SK-N-MC (cell line): ENCODE measurements around the gene SDC3.

ENCODE experiments used
- DNase-seq: peaks from one replicate; pipeline ENCODE4 v3.0.0-alpha.2; 2011; ENCODE audit warnings: low read depth, low spot score
- H3K27ac ChIP-seq: fragments of 200-600 bp; sonication (generic); 2 replicates; pipeline ENCODE4 v1.5.1; 2016; ENCODE audit warnings: mixed run types
- H3K36me3 ChIP-seq: fragments of 200-600 bp; sonication (generic); 2 replicates; pipeline ENCODE4 v1.6.1; 2017; ENCODE audit warnings: antibody characterized with exemption, low read length, mixed read lengths; ENCODE audit not compliant: insufficient read depth
- H3K4me3 ChIP-seq: fragments of 200-600 bp; sonication (generic); 2 replicates; pipeline ENCODE4 v1.5.1; 2016
- H3K9ac ChIP-seq: fragments of 200-600 bp; sonication (generic); 2 replicates; pipeline ENCODE4 v1.8.0; 2017; ENCODE audit warnings: mixed run types, mixed read lengths; ENCODE audit not compliant: insufficient read length
- H3K9me3 ChIP-seq: fragments of 200-600 bp; sonication (generic); 2 replicates; pipeline ENCODE4 v1.6.1; 2017; ENCODE audit warnings: low read depth, mild to moderate bottlenecking, antibody characterized with exemption, low read length, moderate library complexity, mixed read lengths
- EZH2 ChIP-seq: fragments of 200-600 bp; sonication (generic); IDR thresholded peaks from one replicate; pipeline ENCODE4 v1.6.1; 2017; ENCODE audit warnings: antibody characterized with exemption
- FOXP2 ChIP-seq: optimal IDR thresholded peaks from 2 replicates; pipeline ENCODE3; 2011; ENCODE audit warnings: mild to moderate bottlenecking, moderate library complexity; ENCODE audit not compliant: insufficient read depth; ENCODE audit errors: extremely low read length, control extremely low read depth
- POLR2AphosphoS5 ChIP-seq: IDR thresholded peaks from 2 replicates; pipeline ENCODE4 v1.6.1; 2012; ENCODE audit warnings: mild to moderate bottlenecking, low read depth, low read length, borderline replicate concordance

SDC3 gene

DNA sequence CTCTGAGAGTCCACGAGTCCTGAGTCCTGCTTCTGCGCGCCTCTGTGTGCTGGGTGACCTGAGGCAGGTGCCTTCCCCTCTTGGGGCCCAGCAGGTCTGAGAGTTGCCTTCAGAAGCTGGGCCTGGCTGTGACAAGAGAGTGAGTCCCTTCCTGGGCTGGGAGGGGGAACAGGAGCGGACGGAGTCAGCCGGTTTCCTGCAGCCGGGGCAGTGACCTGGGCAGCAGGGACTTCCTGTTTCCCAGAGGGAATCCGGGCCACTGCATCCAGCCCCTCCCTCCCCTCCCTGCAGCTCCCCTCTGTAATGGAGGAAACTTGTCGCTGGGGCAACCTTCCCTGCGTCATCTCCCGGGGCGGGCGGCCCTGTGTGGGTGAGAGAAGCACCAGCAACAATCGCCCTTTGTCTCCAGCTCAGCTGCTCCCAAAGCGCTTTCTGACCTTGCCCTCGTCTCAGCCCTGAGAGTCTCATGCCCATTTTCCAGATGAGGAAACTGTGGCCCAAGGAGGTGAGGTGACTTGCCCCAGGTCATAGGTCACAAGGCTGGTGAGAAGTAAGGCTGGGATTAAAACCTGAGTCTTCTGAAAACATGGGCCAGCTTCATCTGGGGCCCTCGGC lies 61.1 kb downstream of the SDC3 start:
- Histone ChIP-seq H3K27ac (no peak overlapping the region), H3K36me3 (no peaks in the 10 kb centered on the region), H3K9me3 (no peaks in the 10 kb centered on the region), H3K4me3 (no peak overlapping the region), H3K9ac (no peak overlapping the region)
- TF ChIP-seq POLR2AphosphoS5 (no peak), FOXP2 (no peak), EZH2 (no peak)
- DNase-seq: no peak

DNA sequence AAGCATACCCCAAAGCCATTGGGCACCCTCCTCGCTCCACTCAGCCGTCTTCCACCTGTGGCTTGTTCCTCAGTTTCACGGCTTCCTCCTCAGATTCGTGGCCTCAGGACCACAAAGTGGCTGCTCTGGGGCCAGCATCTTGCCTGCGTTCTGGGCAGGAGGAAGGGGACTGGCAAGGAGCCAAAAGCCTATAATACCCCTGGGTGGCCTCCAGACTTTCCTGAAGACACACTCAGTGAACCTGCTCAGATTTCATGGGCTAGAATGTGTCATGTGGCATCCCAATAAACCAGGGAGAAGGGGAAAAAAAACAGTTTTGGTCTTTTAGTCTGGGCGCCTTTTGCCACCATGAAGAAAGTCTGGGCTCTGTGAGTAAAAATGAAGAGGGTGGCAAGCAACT lies 62.0 kb downstream of the SDC3 start:
- H3K27ac ChIP-seq: no peak overlapping the region
- TF ChIP-seq POLR2AphosphoS5: no peak
- TF ChIP-seq FOXP2: no peak
- no peak overlapping the region for H3K9ac ChIP-seq
- H3K36me3 ChIP-seq: no peaks in the 10 kb centered on the region
- H3K9me3 ChIP-seq: no peaks in the 10 kb centered on the region
- H3K4me3 ChIP-seq: no peak overlapping the region
- DNase-seq: no peak

DNA sequence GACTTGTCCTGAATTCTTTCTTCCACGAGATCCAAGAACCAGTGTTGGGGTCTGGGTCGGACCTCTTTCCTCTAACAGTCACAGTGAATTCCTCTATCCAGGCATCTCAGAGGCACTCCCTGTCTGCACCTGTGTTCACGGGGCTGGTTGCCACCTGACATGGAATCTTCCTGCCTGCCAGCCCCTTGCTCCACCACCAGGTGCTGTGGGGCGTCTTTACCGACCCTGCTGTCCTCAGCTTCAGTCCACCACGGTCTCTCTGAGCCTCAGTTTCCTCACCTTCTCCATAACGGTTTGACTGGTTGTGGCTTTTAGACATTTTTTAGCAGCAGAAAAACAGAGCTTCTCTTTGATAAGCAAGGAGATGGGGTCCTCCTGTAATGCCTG lies 62.7 kb downstream of the SDC3 start:
- no peak overlapping the region for H3K9ac ChIP-seq
- H3K36me3 ChIP-seq: no peaks in the 10 kb centered on the region
- no peak overlapping the region for H3K4me3 ChIP-seq
- no peaks in the 10 kb centered on the region for H3K9me3 ChIP-seq
- H3K27ac ChIP-seq: no peak overlapping the region
- no peak for DNase-seq
- TF ChIP-seq FOXP2 (no peak), EZH2 (no peak), POLR2AphosphoS5 (no peak)

DNA sequence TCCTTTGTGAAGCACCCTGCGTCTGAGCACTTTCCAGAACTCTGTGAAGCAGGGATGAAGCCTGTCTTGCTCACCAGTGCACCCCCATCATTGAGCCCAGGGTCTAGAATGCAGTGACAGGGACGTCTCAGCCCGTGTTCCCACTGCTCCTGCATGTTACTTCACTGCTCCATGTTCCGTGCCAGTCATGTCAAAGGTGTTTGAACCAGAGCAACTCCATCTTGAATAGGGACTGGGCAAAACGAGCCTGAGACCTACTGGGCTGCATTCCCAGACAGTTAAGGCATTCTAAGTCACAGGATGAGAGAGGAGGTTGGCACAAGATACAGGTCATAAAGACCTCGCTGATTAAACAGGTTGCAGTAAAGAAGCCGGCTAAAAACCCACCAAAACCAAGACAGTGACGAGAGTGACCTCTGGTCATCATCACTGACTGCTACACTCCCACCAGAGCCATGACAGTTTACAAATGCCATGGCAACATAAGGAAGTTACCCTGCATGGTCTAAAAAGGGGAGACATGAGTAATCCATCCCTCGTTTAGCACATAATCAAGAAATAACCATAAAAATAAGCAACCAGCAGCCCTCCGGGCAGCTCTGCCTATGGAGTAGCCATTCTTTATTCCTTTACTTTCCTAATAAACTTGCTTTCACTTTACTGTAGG lies 63.2 kb downstream of the SDC3 start:
- H3K4me3 ChIP-seq: no peak overlapping the region
- no peak for DNase-seq
- TF ChIP-seq POLR2AphosphoS5 (no peak), EZH2 (no peak), FOXP2 (no peak)
- H3K27ac ChIP-seq: no peak overlapping the region
- no peak overlapping the region for H3K9ac ChIP-seq
- no peaks in the 10 kb centered on the region for H3K9me3 ChIP-seq
- no peaks in the 10 kb centered on the region for H3K36me3 ChIP-seq

DNA sequence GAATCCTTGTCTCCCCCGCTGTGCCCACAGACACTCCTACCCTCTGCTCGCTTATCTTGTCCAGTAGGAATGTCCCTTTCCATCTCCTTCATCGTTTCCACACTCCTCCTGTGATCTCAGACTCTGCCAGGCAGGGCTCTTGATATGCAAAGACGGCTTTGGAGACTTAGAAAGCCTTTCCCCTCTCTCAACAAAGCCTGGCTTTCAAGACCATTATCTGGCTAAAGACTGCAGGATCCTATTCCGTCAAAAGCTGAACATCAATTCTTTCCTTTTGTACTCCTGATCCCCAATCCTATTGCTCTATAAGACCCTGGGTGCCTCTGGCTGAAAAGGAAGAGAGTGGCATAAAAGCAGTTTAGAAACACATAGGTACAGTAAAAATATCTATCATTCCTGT lies 63.9 kb downstream of the SDC3 start:
- H3K9ac ChIP-seq: no peak overlapping the region
- H3K4me3 ChIP-seq: no peak overlapping the region
- DNase-seq: no peak
- H3K27ac ChIP-seq: no peak overlapping the region
- H3K36me3 ChIP-seq: no peaks in the 10 kb centered on the region
- no peaks in the 10 kb centered on the region for H3K9me3 ChIP-seq
- TF ChIP-seq FOXP2 (no peak), POLR2AphosphoS5 (no peak), EZH2 (no peak)

DNA sequence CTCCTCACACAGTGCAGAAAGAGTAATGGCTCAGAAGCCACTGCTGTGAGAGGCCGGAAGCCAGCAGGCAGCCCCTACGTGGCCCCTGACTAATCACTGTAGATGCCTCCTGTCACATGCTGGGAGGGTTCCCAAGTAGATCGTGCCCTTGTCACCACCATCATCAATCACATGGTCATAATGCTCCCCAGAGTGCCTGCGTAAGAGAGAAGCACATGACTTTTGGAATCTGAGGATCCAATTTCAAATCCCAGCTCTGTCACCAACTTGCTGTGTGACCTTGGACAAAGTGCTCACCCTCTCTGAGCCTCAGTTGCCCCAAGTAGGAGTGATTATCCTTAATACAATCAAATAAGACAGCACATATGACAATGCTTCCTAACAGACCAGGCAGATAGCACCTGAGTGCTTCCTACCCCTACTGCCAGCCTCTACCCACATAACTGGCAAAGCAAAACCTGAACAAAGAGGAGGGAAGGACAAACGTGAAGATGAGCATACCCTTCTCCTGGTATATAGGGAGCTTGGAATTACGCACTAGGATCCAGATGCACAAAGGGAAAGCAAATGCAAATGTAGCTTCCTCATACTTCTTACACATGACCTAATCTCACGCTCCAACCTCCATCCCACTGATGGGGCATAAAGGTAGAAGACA lies 65.7 kb downstream of the SDC3 start:
- H3K27ac ChIP-seq: no peak overlapping the region
- TF ChIP-seq FOXP2: no peak
- no peak for DNase-seq
- H3K36me3 ChIP-seq: no peaks in the 10 kb centered on the region
- H3K4me3 ChIP-seq: no peak overlapping the region
- H3K9me3 ChIP-seq: no peaks in the 10 kb centered on the region
- no peak overlapping the region for H3K9ac ChIP-seq

DNA sequence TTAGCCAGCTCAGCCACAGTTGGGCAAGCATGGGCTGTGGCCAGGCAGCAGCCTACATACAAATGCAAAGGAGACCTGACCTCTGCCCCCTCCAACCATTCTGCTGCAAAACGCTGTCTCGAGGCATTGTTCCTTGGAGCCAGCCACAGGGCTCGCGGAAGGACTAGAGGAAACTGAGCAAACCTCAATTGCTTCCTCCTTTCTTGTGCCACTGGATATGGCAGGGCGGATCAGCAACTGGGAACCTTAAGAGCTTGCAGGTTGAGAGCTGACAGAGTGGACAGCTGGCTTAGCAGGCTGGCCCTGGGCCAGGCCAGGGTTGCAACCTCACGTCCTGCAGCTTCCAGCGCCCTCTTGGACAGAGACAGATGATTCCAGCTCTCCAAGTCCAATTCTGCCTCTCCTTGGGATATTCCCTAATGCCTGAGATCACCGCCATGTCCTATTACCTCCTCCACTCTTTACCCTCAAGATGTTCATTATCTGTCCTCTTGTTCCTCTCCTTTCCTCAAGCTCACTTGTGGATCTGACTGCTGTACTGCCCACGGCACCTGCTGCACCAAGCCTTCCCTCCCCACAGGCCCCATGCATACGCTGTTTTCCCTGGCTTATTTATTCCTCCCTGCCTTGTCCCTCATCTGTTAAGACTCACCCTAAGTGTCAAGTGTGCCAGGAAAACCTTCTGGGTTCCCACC lies 67.5 kb downstream of the SDC3 start:
- Histone ChIP-seq H3K9ac (no peak overlapping the region), H3K36me3 (no peaks in the 10 kb centered on the region), H3K4me3 (no peak overlapping the region), H3K9me3 (no peaks in the 10 kb centered on the region), H3K27ac (no peak overlapping the region)
- TF ChIP-seq FOXP2: no peak
- TF ChIP-seq EZH2: no peak
- no peak for TF ChIP-seq POLR2AphosphoS5
- no peak for DNase-seq

DNA sequence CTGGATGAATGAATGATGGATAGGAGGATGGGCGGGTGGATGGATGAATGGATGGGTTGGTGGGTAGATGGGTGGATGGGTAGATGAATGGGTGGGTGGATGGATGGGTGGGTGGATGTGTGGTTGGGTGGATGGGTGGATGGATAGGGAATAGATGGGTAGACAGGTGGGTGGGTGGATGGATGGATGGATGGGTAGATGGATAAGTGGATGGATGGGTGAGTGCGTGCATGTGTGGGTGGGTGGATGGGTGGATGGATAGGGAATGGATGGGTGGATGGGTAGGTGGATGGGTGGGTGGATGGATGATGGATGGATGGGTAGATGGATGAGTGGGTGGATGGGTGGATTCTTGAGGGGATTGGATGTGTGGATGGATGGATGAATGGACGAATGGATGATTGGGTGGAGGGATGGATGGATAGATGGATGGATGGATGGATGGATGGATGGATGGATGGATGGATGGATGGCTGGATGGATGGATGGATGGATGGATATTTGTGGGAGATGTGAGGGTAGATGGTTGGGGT lies 68.7 kb downstream of the SDC3 start:
- DNase-seq: no peak
- no peak overlapping the region for H3K4me3 ChIP-seq

More for the DNA sequence above, 68.7 kb downstream of the SDC3 start:
- Histone ChIP-seq H3K36me3 (no peaks in the 10 kb centered on the region), H3K27ac (no peak overlapping the region), H3K9me3 (no peaks in the 10 kb centered on the region), H3K9ac (no peak overlapping the region)
- TF ChIP-seq FOXP2: no peak
- no peak for TF ChIP-seq EZH2
